HCT116 (cell line): ENCODE results near the gene C15orf61. TPM values are rescaled to one million over a fixed set of nuclear protein-coding genes. Genes with fewer than 3 reads are reported as not detected.

ENCODE experiments used
- ATAC-seq: fragments of 200-7000 bp; cut with Tn5 transposase; 2 replicates; pipeline ENCODE4 v1.9.1; 2020; ENCODE audit warnings: mild to moderate bottlenecking, moderate library complexity
- BruUV-seq: library from RNA; stranded (reverse); fragments of 400-500 nt; replicated peaks from 2 replicates; lab custom pipeline; 2021; lab: Mats Ljungman, UMichigan
- CTCF ChIA-PET: fragments of 300-600 bp; sonication (Branson Sonifier 250); formaldehyde crosslinking; loops from one replicate; lab custom pipeline; 2021; ENCODE audit warnings: antibody characterized with exemption; lab: Charles Lee
- POLR2A ChIA-PET: fragments of 300-600, 350-600 bp; sonication (Branson Sonifier 250); formaldehyde crosslinking; loops from one replicate; lab custom pipeline; 2021; ENCODE audit warnings: antibody characterized with exemption; lab: Charles Lee
- RAD21 ChIA-PET, 2 experiments: fragments of 300-600 bp; sonication (Branson Sonifier 250); formaldehyde crosslinking; loops; one replicate each; lab custom pipeline; 2023; ENCODE audit warnings: low total read pairs in 2 of 2; ENCODE audit not compliant: uncharacterized antibody in 2 of 2, unreplicated experiment in 2 of 2, low non-redundant PET in 1 of 2; lab: Charles Lee
- DNase-seq: peaks from one replicate; pipeline ENCODE4 v3.0.0-alpha.2; 2010; ENCODE audit warnings: low read depth, low spot score
- H2AFZ ChIP-seq: fragments of 200-600 bp; shearing (Covaris generic), sonication (generic); 2 replicates; pipeline ENCODE4 v1.6.1; 2017; ENCODE audit warnings: low read depth, mixed run types, mixed read lengths, antibody characterized with exemption, low read length; ENCODE audit not compliant: poor library complexity, severe bottlenecking
- H3K27ac ChIP-seq: 2 replicates; pipeline ENCODE4 v1.5.1; 2012; ENCODE audit warnings: low read depth, low read length
- H3K27me3 ChIP-seq: fragments of 200-600 bp; sonication (generic); 2 replicates; pipeline ENCODE4 v1.6.1; 2016; ENCODE audit warnings: mixed run types, low read length, mixed read lengths; ENCODE audit not compliant: insufficient read depth
- H3K36me3 ChIP-seq, 2 experiments: fragments of 200-500 bp in 1 of 2; fragments of 200-600 bp in 1 of 2; sonication (Bioruptor generic) in 1 of 2; sonication (generic) in 1 of 2; 2 replicates each; pipeline versions ENCODE4 v1.5.1 to v1.6.1; 2014 to 2016; ENCODE audit warnings: low read length in 2 of 2, inconsistent platforms in 1 of 2, mixed read lengths in 1 of 2, mixed run types in 1 of 2; ENCODE audit not compliant: insufficient read depth in 2 of 2, control insufficient read depth in 1 of 2
- H3K4me1 ChIP-seq, 2 experiments: fragments of 200-600 bp in 1 of 2; sonication (generic) in 1 of 2; 2 replicates each; pipeline versions ENCODE4 v1.5.1 to v1.6.1; 2012 to 2017; ENCODE audit warnings: low read length in 2 of 2, inconsistent platforms in 1 of 2, mild to moderate bottlenecking in 1 of 2, mixed read lengths in 1 of 2, mixed run types in 1 of 2, moderate library complexity in 1 of 2; ENCODE audit not compliant: insufficient read depth in 2 of 2, control insufficient read depth in 1 of 2
- H3K4me2 ChIP-seq: fragments of 200-600 bp; sonication (generic); 2 replicates; pipeline ENCODE4 v1.6.1; 2017; ENCODE audit warnings: mixed run types, low read length, mixed read lengths
- H3K4me3 ChIP-seq, 2 experiments: fragments of 200-600 bp in 1 of 2; sonication (generic) in 1 of 2; replicated peaks in 1 of 2; 2 replicates each; pipeline ENCODE4 v1.5.1; 2011 to 2016; ENCODE audit warnings: low read length in 2 of 2, control low read depth in 1 of 2, low read depth in 1 of 2, mild to moderate bottlenecking in 1 of 2, mixed read lengths in 1 of 2, mixed run types in 1 of 2
- H3K79me2 ChIP-seq: fragments of 200-600 bp; sonication (generic); 2 replicates; pipeline ENCODE4 v1.6.1; 2017; ENCODE audit warnings: mild to moderate bottlenecking, mixed run types, low read length, moderate library complexity, mixed read lengths; ENCODE audit not compliant: insufficient read depth
- H3K9ac ChIP-seq: fragments of 200-600 bp; sonication (generic); 2 replicates; pipeline ENCODE4 v1.6.1; 2016; ENCODE audit warnings: low read length, mixed read lengths
- H3K9me2 ChIP-seq: fragments of 200-600 bp; sonication (generic), shearing (Covaris generic); 2 replicates; pipeline ENCODE4 v1.6.1; 2017; ENCODE audit warnings: mixed run types, mild to moderate bottlenecking, moderate library complexity; ENCODE audit not compliant: insufficient read depth
- H3K9me3 ChIP-seq, 2 experiments: fragments of 200-500 bp in 1 of 2; fragments of 200-600 bp in 1 of 2; sonication (Bioruptor generic) in 1 of 2; sonication (generic) in 1 of 2; 2 replicates each; pipeline ENCODE4 v1.6.1; 2014 to 2017; ENCODE audit warnings: low read length in 2 of 2, mixed read lengths in 2 of 2, inconsistent platforms in 1 of 2, low read depth in 1 of 2, mild to moderate bottlenecking in 1 of 2, mixed run types in 1 of 2, moderate library complexity in 1 of 2; ENCODE audit not compliant: control insufficient read depth in 1 of 2, insufficient read depth in 1 of 2
- H4K20me1 ChIP-seq: fragments of 200-600 bp; sonication (generic), shearing (Covaris generic); 2 replicates; pipeline ENCODE4 v1.6.1; 2017; ENCODE audit warnings: mixed run types, mild to moderate bottlenecking, moderate library complexity; ENCODE audit not compliant: insufficient read depth
- CBX3 ChIP-seq: IDR thresholded peaks from 2 replicates; pipeline ENCODE4 v1.6.1; 2012; ENCODE audit warnings: low read depth
- CEBPB ChIP-seq: IDR thresholded peaks from 2 replicates; pipeline ENCODE4 v1.6.1; 2012; ENCODE audit warnings: low read depth
- EGR1 ChIP-seq: IDR thresholded peaks from 2 replicates; pipeline ENCODE4 v1.6.1; 2012; ENCODE audit warnings: low read depth
- JUND ChIP-seq: IDR thresholded peaks from 2 replicates; pipeline ENCODE4 v1.6.1; 2012
- POLR2AphosphoS5 ChIP-seq: IDR thresholded peaks from 2 replicates; pipeline ENCODE4 v1.6.1; 2011; ENCODE audit warnings: mild to moderate bottlenecking, low read depth, low read length, moderate library complexity
- ZBTB33 ChIP-seq: IDR thresholded peaks from 2 replicates; pipeline ENCODE4 v1.6.1; 2011; ENCODE audit warnings: mild to moderate bottlenecking, low read length, moderate library complexity; ENCODE audit not compliant: insufficient replicate concordance; ENCODE audit errors: extremely low read depth
- ZFX ChIP-seq: fragments of 450-650 bp; IDR thresholded peaks from 2 replicates; pipeline ENCODE4 v1.6.1; 2017
- intact Hi-C: fragments of 100-400 bp; cut with micrococcal nuclease; formaldehyde crosslinking; loops from 2 replicates; pipeline ENCODE4 v1.10.0; 2022
- total RNA-seq: library from RNA; stranded (reverse); gene quantifications from one replicate; pipeline ENCODE4 v1.2.1, GENCODE V29; 2021; ENCODE audit not compliant: unreplicated experiment
- TF ChIP-seq, protein P1 (sequence below), 3 experiments: fragments of 200-600 bp in 1 of 3; sonication (generic) in 1 of 3; IDR thresholded peaks in 2 of 3; conservative IDR thresholded peaks in 1 of 3; 2 replicates each; pipeline ENCODE4 v1.5.1; 2012 to 2017; ENCODE audit warnings: low read depth in 2 of 3, low read length in 2 of 3, antibody characterized with exemption in 1 of 3, borderline replicate concordance in 1 of 3, control low read depth in 1 of 3, mild to moderate bottlenecking in 1 of 3, mixed read lengths in 1 of 3, mixed run types in 1 of 3, moderate library complexity in 1 of 3; ENCODE audit not compliant: insufficient read depth in 1 of 3

C15orf61 gene
- total RNA-seq, 1 experiment from 2014 or later, result 9.9 TPM

DNA sequence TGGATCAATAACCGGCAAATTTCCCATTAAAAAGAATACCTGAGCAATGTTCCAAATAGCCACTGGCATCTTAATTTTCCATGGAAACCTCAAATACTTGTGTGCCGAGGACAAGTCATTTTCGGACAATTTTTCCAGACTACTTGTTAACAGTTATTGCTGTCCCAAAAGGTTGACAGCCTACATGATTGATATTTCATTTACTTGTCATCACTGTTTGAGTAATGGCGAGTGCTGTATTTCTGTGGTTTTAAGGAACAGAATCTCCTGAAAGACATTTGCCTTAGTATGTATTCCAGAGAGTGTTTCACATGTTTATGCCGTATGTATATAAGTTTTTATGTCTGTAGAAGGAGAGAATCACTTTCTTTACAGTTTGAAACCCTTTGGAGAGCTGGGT, 58.2 kb downstream of the C15orf61 start:
- H3K9me2 ChIP-seq, result no peaks in the 10 kb centered on the region
- TF ChIP-seq, protein P1, sequence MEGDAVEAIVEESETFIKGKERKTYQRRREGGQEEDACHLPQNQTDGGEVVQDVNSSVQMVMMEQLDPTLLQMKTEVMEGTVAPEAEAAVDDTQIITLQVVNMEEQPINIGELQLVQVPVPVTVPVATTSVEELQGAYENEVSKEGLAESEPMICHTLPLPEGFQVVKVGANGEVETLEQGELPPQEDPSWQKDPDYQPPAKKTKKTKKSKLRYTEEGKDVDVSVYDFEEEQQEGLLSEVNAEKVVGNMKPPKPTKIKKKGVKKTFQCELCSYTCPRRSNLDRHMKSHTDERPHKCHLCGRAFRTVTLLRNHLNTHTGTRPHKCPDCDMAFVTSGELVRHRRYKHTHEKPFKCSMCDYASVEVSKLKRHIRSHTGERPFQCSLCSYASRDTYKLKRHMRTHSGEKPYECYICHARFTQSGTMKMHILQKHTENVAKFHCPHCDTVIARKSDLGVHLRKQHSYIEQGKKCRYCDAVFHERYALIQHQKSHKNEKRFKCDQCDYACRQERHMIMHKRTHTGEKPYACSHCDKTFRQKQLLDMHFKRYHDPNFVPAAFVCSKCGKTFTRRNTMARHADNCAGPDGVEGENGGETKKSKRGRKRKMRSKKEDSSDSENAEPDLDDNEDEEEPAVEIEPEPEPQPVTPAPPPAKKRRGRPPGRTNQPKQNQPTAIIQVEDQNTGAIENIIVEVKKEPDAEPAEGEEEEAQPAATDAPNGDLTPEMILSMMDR (IDR thresholded peaks at IDR 0.05 in 2 of 3, conservative IDR thresholded peaks at IDR 0.05 in 1 of 3; ENCODE audit: borderline replicate concordance in 1 of 3, insufficient read depth in 1 of 3, low read depth in 2 of 3, low read length in 2 of 3), result no peak
- TF ChIP-seq POLR2AphosphoS5 (no peak), CEBPB (no peak), ZBTB33 (no peak), EGR1 (no peak), JUND (no peak), CBX3 (no peak), ZFX (no peak)
- TF ChIP-seq, all 23 proteins: peak for 0
- Histone ChIP-seq H3K36me3 (no peaks in the 10 kb centered on the region), H2AFZ (no peak overlapping the region), H3K4me1 (no peaks in the 10 kb centered on the region), H3K9me3 (no peaks in the 10 kb centered on the region), H3K4me3 (no peak overlapping the region), H3K4me2 (no peak overlapping the region), H4K20me1 (no peaks in the 10 kb centered on the region), H3K27ac (no peak overlapping the region), H3K9ac (no peak overlapping the region), H3K79me2 (no peaks in the 10 kb centered on the region), H3K27me3 (no peaks in the 10 kb centered on the region)
- ChIA-PET RAD21 (no interaction called here), POLR2A (no interaction called here), CTCF (no interaction called here)
- ATAC-seq (no peak), DNase-seq (no peak)
- intact Hi-C loops, result no loop called here
- BruUV-seq, result no TSS peak

Other genes starting within 250 kb of the C15orf61 start
- 15.6 TPM for gene MAP2K5, start 21.6 kb downstream of the C15orf61 start, total RNA-seq